ENCODE data around the gene TRAF5.
"Not testable (repeated sequence)": the region's sequence is repeated elsewhere in the genome, so short reads cannot be mapped to it uniquely, and the experiment has no call there.

TRAF5 gene

GRCh38 chr1:211326528-211327345, at the start of gene TRAF5:
TRAF5 (plus strand) TSS chr1:211326833; CDS start chr1:211353240, 26,407 bp downstream.
- peak; percentile 85 for DNase-seq

DNA sequence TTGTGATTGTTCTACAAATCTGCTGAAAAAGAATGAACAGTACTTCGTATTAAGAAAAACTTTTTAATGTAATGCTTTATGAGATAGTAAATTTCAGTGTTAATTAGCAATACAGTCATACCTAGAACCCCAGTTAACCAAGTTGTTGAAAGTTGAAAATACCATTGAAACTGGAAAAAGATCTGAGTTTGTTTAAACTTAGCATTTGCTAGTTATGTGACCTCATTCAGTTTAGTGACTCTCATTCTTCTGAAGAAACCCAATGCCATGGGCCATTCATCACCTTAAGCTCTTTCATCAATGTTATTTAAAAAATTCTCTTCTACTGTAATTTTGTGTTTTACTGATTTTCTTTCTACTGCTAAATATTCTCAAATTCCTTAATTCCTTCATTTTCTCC, 47.3 kb upstream of the TRAF5 start:
- no peak for DNase-seq

DNA sequence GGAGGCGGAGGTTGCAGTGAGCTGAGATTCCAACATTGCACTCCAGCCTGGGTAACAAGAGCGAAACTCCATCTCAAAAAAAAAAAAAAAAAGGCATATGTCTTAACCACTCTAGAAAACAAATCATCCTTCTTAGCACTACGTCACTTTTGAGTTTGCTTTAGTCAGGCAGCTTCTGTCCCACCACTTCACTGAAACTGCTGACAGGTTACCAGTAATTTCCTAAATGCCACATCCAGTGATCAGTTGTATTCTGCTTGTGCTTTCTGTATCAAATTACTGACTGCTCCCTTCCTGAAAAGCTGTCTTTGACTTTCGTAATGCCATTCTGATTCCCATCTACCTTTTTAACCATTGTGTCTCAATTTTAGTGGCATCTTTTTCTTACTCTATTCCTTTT, 45.7 kb upstream of the TRAF5 start:
- no peak for DNase-seq

DNA sequence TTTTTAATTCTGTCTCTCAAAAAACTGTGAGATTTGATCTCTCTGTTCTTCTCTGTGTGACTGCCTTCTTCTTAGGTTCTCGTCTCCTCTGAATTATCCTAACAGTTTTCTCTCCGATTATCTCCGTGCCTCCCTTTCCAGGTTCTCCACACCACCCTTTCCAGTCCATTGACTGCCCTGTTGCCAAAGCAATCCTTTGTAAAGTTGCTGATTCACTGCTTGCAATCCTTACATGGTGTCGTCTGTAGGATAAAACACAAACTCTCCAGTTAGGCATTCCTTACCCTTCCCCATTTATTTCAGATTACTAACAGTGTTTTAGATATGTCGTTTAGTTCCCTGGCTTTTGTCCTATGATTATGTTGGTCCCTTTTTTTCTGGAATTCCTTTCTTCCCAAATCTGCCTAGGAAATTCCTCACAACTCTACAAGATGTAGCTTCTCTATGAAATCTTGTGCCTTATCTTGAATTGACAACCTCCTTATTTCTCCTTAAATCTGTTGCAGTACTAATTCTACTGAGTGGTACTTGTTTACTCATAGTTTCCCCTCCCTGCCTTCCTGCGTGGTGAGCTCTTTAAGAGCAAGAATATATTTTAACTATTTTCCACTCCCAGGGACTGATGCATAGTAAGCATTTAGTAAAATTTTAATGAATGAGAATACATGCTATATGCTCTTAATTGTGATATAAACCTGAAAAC, 45.2 kb upstream of the TRAF5 start:
- no peak for DNase-seq

DNA sequence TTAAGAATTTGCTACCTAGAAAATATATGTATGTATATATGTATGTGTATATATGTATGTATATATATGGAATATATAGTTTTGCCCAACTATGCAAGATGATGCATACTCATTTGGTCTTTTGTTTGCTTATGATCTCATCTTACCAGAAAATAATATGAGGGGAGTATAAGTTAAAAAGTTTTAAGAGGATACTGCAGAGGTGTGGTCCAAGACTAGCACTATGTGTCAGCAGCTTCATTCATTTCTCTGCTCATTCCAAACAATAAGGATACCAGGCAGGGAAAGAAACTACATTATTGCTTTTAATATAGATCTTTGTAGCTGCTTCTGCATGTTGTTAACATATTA, 44.6 kb upstream of the TRAF5 start:
- no peak for DNase-seq

DNA sequence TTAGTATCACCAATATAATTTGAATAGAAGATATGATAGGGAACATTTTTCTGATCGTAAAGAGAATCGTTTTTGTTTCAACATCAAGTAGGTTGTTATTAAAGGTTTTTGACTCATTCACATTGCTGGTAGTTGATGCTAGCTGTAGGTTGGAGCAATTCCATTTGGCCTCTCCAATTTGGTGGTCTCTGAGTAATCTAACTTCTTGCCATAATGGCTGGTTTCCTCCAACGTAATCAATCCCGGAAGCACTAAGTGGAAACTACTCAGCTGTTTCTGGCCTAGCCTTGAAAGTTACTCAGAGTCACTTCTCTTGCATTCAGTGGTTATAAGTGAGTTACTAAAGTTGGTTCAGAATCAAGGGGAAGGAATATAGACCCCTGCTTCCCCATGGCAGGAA, 41.4 kb upstream of the TRAF5 start:
- DNase-seq, result no peak

DNA sequence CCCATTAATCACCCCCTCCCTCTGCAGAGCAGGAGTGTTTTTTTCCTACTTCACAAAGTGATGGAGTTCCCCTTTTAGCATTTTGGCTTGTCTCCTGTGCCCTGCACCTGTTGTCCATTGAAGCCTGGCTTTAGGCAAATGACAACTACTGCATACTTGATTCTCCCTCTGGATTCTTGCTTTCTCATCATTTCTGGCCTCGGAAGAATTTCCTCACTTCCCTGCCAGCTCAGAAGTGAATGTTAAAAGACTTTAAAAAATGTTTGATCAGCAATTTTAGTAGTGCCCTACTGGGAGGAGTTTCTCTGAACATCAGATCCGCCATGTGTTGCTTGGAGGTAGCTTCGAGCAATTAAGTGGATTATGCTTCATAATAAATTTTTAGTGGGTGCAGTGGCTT, 39.4 kb upstream of the TRAF5 start:
- DNase-seq, result no peak

GRCh38 chr1:211292411-211292810, 34.2 kb upstream of the TRAF5 start:
- no peak for DNase-seq

DNA sequence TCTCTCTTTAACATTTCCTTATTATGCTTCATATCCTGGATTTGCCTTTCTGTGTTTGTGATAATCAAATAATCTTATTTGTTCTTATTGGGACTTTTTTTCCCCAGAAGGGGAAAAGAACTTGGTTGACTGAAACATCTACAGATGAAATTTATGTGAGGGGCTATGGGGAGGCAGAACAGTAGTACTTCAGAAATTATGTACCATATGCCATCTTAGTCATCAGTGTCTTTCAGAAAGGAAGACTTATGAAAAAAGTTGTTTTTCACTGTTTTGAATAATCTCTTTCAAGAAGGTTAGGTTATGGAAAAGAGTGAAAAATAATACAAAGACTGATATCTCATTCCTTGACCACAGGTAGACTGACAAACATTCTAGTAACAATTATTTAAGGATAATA, 30.2 kb upstream of the TRAF5 start:
- no peak for DNase-seq

DNA sequence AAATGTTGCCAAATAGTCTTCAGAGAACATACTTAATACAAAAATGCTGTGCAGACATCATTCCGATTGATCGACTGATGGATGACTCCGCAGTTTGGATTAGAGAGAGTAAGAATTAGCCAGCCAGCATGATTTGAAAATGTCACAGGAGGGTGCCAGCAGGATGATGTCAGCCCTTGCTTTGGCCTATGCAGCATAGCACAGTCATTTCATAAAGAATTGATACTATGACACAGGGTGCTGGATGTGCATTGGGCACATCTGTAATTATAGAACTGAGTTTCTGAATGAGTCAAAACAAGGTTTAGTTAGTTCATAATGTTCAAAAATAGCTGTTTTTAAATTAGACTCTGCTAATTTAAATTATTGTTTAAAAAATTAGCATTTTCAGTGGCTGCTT, 21.6 kb upstream of the TRAF5 start:
- no peak for DNase-seq

DNA sequence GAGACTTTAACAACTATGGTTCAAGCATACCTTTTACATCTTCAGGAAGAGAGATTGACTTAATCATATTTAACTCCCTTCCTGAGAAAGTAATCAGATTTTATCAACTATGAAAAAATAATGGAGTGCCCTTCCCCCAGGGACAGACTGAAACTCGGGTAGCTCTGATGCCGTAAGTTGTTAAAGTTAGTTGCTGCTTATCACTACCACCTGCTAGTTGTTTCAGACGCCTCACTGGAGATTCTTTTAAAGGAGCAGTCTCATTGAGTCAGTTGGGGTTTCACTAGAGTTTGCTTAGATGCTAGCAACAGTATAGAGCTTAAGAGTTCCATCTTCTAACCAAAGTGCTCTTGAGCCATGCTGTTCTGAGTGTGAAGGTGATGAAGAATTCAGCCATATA, 17.0 kb upstream of the TRAF5 start:
- DNase-seq, result no peak

DNA sequence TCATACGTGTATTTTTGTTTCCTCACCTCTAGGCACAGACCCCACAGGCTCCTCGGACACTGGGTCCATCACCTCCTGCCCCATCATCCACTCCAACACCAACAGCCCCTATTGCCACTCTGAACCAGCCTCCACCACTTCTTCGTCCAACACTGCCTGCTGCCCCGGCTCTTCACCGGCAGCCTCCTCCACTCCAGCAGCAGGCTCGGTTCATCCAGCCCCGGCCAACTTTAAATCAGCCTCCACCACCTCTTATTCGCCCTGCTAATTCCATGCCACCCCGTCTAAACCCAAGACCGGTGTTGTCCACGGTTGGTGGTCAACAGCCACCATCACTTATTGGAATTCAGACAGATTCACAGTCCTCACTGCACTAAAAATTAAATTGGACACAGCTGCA, 13.2 kb upstream of the TRAF5 start:
- DNase-seq, result peak; percentile 54

DNA sequence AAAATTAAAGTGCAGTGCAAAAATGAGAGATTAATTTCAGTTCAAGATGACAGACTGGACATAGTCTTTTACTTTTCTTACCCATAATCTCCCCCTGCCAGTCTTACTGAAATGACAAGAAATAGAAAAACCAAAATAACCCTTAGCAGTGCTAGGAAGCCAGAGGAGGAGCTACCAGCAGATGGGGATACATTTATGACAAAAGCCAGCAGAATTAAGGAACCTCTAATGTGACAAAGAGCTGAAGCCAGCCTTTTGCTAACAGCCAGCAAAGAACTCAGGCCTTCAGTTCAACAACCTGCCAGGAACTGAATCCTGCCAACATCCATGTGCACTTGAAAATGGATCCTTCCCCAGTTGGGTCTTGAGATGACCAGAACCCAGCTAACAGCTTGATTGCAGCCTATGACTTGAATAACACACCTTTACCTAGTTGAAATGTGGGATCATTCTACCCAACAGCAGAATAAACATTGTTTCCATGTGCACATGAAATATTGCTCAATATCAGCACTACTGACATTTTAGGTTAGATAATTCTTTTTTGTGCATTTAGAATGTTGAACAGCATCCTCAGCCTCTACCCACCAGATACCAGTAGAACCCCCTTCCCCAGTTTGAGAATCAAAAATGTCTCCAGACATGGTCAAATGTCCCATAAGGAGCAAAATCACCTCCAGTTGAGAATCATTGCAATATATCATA, 7.9 kb upstream of the TRAF5 start:
- no peak for DNase-seq

DNA sequence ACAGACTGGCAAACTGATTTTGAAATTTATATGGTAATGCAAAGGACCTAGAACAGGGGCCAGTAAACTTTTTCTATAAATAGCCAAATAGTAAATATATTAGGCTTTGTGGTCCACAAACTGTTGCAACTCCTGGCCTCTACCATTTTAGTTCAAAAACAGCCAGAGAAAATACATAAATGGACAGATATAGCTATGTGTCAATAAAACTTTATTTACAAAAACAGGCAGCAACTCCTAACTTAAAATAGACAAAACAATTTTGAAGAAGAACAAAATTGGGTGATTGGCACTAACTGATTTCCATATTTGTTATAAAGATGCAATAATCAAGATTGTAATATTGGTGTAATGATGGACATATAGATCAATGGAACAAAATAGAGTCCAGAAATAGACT, 6.7 kb upstream of the TRAF5 start:
- no peak for DNase-seq

DNA sequence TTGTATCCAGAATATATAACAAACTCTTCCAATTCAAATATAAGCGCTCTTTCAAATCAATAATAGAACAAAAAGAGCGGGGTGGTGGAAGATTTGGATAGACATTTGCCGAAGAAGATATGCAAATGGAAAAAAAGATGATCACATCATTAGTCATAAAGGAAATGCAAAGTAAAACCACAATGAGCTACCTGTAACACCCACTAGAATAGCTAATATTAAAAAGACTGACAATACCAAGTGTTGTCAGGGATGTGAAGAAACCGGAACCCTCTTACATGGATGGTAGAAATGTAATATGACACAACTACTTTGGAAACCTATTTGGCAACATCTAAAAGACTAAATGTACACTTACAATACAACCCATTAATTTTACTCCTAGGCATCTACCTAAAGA, 5.7 kb upstream of the TRAF5 start:
- DNase-seq, result no peak

DNA sequence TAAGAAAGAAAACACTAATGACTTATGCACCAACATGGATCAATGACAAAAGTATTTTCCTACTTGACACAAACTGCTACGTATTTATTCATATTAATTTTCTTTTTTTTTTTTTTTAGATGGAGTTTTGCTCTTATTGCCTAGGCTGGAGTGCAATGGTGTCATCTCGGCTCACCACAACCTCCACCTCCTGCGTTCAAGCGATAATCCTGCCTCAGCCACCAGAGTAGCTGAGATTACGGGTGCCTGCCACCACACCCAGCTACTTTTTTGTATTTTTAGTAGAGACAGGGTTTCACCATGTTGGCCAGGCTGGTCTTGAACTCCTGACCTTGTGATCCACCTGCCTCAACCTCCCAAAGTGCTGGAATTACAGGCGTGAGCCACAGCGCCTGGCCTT, 5.0 kb upstream of the TRAF5 start:
- DNase-seq, result not testable (repeated sequence)

DNA sequence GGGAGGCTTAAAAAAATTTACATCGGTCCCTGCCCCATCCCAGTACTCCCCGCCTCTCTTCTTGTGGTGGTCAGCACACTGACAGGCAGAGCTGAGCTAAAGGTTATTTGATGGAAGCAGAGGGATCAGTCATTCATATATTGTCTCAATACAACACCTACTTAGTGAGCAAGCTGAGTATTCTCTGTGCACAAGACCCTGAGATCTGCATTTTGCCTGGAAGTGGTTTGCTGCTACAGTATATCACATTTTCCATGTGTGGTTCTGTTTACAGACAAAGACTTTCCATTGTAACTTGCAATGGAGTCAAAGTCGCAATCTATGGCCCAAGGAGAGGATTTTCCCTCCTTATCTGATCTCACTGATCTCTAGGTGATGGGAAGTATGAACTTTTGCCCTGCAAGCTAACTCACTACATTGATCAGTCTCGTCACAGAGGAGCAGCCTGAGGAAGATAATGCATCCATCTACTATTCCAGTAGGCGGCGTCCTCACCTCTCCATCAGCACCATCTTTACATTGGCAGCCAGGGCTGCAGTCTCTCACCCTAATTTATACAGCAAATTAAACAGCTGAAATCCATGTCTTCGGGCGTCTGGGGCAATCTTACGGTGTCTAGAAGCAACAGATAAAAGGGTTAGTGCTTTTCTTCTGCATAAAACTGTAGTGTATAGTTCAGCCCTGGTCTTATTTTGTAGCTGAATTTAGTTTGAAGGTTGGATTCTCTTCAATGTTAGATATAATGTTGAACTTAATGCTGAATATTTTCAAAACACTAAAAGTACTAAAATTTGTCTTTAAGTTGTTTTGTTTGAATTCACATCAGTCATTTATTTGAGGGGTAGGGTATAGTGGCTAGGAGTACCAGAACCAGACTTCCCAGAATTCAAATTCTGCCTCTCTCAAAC, 3.2 kb upstream of the TRAF5 start:
- peak; percentile 85 for DNase-seq

GRCh38 chr1:211324992-211325775, 1.4 kb upstream of the TRAF5 start:
- peak; percentile 48 for DNase-seq

- DNase-seq, result no peak
Observed at GRCh38 chr1:211326140-211326527, 499 bp upstream of the TRAF5 start.

- DNase-seq, result peak; percentile 76
Observed at GRCh38 chr1:211327346-211327921, 801 bp downstream of the TRAF5 start.

DNA sequence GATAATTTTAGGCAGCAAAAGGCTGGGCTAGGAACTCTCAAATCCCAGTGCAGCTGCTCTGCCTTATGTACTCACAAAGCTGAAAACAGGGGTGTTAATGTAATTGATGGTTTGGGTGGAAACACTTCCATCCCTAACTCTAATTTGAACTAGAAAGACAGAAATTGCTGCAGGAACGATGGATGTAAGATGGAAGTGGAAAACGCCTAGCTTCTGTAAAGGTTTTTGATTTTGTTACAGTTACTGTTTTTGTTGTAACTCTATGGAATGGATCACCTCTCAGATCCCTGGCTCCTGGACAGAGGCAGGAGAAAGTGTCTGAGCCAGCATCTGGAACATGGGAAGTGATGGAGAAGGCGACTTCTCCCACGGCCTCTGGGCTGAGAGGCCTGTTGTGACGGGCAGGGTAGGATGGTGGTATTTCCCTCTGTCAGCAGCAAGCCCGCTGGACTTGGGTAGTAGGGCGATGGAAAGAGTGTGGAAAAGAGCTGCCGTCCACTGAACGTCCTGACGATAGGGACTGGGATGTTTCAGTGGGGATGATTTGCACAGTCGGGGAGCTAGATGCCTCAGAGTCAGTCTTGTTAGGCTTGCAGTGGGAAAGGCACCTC, 1.6 kb downstream of the TRAF5 start:
- DNase-seq, result peak; percentile 61
